ENCODE data around the gene SPATA31D4. TPM values are rescaled to one million over a fixed set of nuclear protein-coding genes. Genes with fewer than 3 reads are reported as not detected.
A peak's percentile ranks its signal among the peaks of the same experiment; 100 is the strongest.
"Not testable (repeated sequence)": the region's sequence is repeated elsewhere in the genome, so short reads cannot be mapped to it uniquely, and the experiment has no call there.

Gene SPATA31D4
- total RNA-seq: not detected in 2 replicates

DNA sequence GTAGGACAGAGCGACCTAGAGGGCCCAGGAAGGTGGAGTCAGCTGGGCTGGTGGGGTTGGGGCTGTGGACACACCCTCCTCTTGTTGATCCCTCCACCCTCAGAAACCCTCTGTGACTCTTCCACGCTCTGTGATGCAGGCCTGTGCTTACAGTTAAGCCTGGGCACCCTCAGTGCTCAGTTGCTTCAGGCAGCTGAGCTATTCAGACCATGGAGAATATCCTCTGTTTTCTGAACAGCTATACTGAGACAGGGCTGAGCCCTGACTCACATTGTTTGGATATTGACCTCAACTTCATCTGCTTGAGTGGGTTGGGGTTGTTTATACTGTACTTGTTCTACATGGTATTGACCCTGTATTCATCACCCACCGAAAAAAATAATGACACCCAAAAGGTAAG, at the start of gene SPATA31D4:
Gene SPATA31D4 (plus strand): TSS at position 124 of the 400 bp plus-strand sequence. CDS start 86 bp downstream, at position 210.
- DNase-seq (ENCODE audit: low read depth in 2 of 2): not testable (repeated sequence)

DNA sequence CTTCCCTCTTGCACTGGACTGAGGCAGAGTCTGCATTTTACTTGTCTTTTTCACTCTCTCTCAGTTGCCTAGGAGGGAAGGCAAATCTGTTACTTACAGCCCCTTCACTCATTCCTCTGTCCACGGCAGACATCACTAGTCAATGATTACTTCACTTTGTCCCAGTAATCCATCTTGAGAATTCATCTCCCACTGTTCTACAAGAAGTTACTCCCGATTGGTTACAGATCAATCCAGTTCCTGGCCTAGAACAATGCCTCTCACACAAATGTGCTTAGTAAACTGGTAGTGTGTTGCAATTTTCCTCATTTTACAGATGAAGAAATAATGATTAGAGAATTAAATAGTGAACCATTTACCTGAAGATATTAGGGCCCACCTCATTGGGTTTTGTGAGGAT, 49.7 kb upstream of the SPATA31D4 start:
- no peak for DNase-seq (ENCODE audit: low read depth in 2 of 2)

DNA sequence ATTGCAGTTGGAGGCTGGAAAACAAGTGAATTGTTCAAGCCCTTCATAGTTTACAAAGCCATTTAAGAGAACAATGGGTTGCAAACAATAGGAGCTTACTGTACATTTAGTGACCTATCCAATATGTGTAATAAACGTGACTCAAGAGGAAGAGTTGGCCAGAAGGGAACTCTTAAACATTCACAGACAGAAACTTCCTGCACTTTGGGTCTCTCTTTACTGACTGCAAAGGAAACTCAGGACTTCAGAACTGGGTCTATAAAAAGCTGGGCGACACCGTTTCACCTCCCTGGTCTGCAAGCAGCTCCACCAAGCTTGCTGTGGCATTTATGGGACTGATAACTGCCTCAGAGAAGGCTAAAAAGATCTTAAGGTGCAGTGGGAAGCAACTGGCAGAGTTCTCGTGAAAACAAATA, 48.7 kb upstream of the SPATA31D4 start:
- DNase-seq (ENCODE audit: low read depth in 2 of 2): peak; percentile 46 to 55

DNA sequence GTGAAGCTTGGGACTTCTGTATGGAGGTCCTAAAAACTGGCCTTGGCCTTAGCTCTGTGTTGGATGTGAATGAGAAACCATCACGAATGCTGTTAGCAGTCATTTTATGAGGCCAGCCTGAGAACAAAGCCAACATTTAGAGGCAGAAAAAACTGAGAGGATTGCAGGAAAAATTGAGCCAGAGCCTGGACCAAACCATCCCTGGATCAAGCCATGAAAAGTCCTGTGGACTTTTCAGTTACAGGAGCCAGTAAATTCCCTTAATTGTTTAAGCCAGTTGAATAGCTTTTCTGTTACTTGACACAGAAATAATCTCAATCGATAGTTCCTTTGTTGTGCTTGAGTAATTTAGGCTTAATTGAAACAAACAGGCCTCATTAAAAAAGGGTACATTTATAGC, 42.6 kb upstream of the SPATA31D4 start:
- no peak for DNase-seq (ENCODE audit: low read depth in 2 of 2)

DNA sequence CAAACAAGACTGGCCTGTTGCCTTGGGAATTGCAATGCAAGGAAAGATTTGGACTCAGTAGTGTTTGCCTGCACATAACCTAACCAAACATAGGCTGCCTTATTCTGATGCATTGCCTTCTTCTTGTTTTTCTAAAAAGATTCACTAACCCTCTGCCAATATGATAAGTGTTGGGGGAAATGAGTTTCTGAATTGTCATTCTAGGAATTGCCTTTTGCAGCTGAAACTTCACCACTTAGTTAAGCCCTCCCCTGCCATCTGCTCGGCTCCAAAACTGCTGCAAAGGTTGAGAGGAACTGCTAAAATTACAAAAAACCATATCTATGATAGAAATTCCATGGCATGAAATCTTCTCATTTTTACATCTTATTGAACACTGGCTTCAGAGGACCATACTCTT, 41.6 kb upstream of the SPATA31D4 start:
- no peak for DNase-seq (ENCODE audit: low read depth in 2 of 2)

DNA sequence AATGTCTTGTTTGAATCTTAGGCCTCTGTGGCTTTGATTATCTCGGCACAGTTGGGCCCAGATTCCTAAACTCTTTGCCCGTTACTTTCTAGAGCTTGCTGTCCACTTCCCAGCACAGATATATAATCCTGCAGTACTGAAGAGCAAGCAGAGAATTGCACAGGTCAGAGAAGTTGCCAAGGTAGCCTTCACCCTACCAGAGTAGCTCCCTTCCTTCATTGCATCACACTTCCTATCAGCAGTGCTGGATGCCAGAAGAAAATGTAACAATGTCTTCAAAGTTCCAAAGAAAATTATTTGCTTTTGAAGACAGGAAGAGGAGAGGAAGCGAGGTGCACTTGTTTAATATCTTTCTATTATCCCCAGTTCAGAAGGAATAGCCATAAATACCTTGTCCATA, 38.1 kb upstream of the SPATA31D4 start:
- DNase-seq (ENCODE audit: low read depth in 2 of 2): no peak

DNA sequence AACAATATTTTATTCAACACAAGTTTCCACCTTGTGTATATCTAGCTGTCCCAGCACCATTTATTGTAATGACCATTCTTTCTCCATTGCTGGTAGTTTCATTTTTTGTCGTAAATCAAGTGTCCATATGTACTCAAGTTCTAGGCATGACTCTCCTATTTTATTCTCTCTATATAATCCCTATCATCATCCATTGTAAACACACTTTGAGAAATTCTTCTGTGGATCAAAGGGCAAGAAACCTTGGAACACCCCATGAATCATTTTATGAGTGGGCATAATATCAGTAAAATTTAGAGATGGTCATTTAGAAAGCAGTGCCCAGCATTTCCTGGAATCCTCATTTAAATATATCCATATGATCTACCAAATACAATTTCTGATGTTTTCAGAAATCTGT, 35.8 kb upstream of the SPATA31D4 start:
- no peak for DNase-seq (ENCODE audit: low read depth in 2 of 2)

DNA sequence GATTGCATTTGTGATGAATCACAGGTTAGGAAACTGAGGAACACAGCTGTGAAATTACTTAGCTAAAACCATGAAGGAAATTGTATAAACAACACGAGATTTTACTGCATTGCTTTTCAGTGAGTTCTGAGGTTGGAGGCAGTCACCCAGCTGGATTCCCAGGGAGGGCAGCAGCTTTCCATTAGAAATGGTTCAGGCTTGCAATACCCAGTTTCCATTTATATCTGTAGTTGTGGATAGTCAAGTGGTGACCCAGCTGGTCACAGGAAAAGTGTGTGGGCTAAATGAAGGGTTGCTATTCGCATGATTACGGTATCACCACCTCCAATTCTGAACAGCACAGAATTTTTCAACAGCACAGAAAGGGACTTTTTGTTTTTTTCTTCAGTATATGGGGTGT, 34.3 kb upstream of the SPATA31D4 start:
- no peak for DNase-seq (ENCODE audit: low read depth in 2 of 2)

DNA sequence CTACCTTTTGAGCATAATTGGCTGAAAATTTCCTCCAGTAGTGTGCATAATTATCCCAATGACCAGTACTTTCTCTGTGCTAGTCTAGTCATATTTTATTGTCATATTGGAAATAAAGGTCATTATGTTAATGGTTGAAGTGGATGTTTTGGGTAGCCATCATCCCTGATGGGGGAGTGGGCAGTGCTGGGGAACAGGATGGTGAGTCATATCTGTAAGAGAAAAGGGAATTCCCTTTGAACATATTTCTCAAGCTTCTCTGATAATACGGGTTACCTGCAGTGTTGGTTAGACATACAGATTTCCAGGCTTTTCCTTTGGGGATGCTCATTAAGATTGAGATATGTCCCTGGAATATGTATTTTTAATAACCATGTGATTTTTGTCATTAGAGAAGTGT, 33.3 kb upstream of the SPATA31D4 start:
- no peak for DNase-seq (ENCODE audit: low read depth in 2 of 2)

DNA sequence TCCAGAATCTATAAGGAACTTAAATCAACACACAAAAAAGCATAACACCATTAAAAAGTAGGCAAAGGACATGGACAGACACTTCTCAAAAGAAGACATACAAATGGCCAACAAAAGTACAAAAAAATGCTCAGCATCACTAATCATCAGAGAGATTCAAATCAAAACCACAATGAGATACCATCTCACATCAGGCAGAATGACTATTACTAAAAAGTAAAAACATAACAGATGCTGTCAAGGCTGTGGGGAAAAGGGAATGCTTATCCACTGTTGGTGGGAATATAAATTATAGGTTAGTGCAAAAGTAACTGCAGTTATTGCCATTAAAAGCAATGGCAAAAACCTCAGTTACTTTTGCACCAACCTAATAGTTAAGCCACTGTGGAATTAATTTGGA, 32.2 kb upstream of the SPATA31D4 start:
- DNase-seq (ENCODE audit: low read depth in 2 of 2): no peak

DNA sequence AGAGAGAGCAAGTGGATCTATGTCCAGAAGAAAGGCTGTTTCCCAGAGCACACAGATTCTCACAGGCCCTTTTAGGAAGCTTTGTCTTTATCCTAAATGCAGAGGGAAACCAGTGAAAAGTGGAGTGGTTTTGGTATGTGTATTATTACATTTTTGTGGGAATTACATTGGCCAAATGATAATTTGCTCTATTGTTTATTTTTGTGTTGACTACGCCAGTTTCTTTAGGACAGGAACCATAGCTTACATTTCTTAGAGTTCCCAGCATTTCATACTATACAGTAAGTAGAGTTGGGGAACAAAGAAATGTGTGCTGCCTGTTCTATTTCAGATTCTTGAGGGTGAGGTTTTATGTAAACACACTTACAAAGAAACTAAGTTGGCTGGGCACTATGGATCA, 29.4 kb upstream of the SPATA31D4 start:
- no peak for DNase-seq (ENCODE audit: low read depth in 2 of 2)

DNA sequence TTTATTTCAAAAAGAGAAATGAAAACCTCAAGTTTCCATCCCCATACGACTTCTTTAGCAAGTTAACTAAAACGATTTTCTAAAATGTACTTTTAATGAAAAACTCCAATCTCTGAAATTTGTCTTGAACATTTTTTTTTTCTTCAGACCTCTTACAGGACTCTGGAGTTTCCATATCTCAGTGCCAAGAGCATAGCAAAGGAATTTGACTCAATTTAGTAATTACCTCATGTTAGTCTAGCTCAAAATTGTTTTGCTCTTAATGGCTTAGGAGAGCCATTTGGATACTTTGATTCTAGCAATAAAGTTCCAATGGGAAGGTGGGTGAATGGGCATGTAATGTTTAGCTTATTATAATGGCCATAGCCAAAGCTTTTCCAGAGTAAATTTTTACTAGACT, 26.0 kb upstream of the SPATA31D4 start:
- DNase-seq (ENCODE audit: low read depth in 2 of 2): no peak

DNA sequence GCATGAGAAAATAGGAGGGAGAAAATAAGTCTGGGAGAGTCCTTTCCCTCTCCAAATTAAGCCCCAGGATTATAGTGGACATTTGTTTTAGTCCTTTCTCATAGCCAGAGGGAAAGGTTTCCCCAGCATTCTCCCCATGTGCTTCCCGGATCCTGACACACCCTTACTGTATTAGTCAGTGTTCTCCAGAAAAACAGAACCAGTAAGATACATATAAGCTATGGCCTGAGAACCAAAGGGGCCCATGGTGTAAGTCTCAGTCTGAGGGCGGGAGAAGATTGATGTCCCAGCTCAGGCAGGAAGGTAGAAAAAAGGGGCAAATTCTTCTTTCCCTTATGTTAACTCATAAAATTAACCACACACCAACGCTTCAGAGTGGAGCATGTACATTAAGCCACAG, 25.6 kb upstream of the SPATA31D4 start:
- no peak for DNase-seq (ENCODE audit: low read depth in 2 of 2)

DNA sequence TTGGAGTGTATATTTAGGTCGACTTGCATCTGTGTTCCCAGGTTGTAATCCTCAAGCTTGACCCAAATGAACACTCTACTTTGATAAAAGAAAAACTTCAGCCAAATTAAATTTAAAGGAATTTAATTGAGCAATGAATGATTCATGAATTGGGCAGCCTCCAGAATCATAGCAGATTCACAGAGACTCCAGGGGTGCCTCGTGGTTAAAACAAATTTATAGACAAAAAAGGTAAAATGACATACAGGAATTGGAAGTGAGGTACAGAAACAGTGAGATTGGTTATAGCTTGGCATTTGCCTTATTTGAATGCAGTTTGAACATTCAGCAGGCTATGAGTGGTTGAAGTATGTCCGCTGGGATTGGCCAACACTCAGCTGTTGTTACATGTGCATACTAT, 21.6 kb upstream of the SPATA31D4 start:
- no peak for DNase-seq (ENCODE audit: low read depth in 2 of 2)

DNA sequence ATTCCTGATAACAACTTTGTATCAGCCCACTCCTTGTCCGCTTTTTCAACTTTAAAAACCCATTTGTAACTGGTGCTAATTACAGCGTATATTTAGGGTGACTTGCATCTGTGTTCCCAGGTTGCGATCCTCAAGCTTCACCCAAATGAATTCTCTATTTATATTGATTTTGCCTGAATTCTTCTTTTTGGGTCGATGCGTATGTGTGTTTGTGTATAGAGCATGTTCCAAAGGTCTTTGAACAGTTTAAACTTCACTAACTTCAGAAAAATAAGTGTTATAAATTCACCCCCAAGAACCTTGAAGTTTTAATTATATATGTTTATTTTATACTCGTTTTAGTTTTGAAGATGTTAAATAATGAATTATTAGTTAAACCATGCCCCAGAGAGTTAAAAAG, 16.1 kb upstream of the SPATA31D4 start:
- DNase-seq (ENCODE audit: low read depth in 2 of 2): no peak

DNA sequence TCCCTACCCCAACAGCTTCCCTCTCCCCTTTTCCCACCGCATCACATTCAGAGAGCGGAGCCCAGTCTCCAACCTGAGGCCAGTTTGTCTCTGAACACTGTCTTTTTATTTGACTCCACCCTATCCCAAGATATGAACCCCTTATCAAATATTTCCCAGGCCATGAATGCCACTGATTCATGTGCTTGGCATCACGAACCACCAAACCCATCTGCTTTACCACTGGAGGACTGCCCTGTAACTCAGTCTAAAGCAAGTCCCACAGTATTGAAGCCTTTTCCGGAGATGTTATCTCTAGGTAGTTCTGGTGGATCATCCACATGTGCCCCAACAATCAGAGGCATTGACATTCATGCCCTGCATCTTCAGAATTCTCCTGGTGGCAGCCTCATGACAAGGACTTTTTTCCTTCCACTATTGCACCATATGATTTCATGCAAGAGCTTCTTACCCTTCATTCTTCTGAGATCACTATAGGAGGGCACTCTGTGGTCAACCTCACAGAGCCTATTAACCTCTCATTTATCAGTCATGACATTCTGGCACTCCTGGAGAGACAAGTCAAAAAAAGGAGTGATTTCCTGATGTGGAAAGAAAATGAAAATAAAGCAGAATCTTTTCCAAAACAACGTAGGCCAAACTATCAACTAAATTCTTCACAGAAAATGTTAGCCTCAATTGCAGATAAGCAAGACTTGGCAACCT, 12.3 kb upstream of the SPATA31D4 start:
- DNase-seq (ENCODE audit: low read depth in 2 of 2): no peak

DNA sequence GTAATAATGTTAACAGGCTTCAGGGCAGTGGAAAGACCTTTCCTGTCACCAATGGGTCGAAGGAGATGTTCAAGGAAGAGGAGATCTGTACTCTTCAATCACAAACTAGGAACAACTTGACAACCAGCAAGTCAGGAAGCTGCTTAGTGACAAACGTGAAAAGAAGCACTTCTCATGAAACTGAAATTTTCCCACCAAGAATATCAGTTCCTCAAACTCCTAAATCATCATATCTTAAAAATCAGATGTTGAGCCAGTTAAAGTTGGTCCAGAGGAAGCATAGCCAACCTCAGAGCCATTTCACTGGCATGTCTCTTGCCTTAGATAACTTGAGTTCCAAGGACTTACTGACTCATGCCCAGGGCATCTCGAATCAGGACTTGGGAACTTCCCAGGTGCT, 9.7 kb upstream of the SPATA31D4 start:
- DNase-seq (ENCODE audit: low read depth in 2 of 2): not testable (repeated sequence)

DNA sequence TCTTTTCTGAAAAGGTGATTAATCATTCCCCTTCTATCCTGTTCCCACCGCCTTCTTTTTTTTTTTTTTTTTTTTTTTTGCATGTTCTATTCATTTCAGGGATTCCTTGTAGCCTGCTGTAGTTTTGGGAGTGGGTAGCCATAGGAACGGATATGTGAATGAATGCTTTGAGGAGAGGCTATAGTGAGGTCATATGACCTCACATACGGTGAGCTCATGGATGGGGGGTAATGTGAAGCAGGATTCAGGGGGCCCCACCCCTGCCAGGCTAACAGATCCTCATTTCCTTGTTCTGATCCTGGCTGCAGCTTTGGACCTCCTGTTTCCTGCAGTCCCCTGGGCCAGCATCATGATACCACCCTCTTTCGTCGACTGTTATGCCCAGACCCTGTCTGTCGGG, 1.9 kb downstream of the SPATA31D4 start:
- DNase-seq (ENCODE audit: low read depth in 2 of 2): not testable (repeated sequence)

DNA sequence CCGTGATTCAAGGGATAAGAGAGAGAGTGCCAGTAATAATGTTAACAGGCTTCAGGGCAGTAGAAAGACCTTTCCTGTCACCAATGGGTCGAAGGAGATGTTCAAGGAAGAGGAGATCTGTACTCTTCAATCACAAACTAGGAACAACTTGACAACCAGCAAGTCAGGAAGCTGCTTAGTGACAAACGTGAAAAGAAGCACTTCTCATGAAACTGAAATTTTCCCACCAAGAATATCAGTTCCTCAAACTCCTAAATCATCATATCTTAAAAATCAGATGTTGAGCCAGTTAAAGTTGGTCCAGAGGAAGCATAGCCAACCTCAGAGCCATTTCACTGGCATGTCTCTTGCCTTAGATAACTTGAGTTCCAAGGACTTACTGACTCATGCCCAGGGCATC, 5.3 kb downstream of the SPATA31D4 start:
- DNase-seq (ENCODE audit: low read depth in 2 of 2): not testable (repeated sequence)

DNA sequence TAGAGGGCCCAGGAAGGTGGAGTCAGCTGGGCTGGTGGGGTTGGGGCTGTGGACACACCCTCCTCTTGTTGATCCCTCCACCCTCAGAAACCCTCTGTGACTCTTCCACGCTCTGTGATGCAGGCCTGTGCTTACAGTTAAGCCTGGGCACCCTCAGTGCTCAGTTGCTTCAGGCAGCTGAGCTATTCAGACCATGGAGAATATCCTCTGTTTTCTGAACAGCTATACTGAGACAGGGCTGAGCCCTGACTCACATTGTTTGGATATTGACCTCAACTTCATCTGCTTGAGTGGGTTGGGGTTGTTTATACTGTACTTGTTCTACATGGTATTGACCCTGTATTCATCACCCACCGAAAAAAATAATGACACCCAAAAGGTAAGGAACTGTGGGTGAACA, 15.2 kb downstream of the SPATA31D4 start, which contains the start of gene SPATA31D3:
Gene SPATA31D3 (plus strand): TSS at position 108 of the 400 bp plus-strand sequence. CDS start 86 bp downstream, at position 194.
- not testable (repeated sequence) for DNase-seq (ENCODE audit: low read depth in 2 of 2)

DNA sequence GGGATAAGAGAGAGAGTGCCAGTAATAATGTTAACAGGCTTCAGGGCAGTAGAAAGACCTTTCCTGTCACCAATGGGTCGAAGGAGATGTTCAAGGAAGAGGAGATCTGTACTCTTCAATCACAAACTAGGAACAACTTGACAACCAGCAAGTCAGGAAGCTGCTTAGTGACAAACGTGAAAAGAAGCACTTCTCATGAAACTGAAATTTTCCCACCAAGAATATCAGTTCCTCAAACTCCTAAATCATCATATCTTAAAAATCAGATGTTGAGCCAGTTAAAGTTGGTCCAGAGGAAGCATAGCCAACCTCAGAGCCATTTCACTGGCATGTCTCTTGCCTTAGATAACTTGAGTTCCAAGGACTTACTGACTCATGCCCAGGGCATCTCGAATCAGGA, 20.4 kb downstream of the SPATA31D4 start:
- DNase-seq (ENCODE audit: low read depth in 2 of 2): not testable (repeated sequence)

DNA sequence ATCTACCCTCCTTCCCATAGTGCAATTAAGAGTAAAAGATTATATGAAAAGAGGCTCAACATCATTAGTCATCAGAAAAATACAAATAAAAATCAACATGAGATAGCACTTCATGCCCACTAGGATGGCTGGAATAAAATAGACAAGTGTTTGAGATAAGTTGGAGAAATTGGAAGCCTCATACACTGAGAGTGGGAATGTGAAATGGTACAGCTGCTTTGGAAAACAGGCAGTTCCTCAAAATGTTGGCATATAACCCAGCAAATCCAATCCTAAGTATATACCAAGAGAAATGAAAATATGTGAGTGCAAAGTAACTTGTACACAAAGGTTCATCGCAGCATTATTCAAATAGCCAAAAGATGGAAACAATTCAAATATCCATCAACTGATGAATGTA, 24.9 kb downstream of the SPATA31D4 start:
- no peak for DNase-seq (ENCODE audit: low read depth in 2 of 2)

DNA sequence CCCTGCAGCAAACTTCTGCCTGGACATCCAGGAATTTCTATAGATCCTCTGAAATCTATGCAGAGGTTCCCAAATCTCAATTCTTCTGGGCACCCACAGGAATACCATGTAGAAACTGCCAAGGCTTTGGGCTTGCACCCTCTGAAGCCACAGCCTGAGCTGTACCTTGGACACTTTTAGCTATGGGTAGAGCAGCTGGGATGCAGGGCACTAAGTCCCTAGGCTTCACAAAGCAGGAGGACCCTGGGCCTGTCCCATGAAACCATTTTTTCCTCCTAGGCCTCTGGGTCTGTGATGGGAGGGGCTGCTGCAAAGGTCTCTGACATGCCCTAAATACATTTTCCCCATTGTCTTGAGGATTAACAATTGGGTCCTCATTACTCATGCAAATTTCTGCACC, 27.4 kb downstream of the SPATA31D4 start:
- no peak for DNase-seq (ENCODE audit: low read depth in 2 of 2)
